ENCODE data around the gene UBE2N.
A peak's percentile ranks its signal among the peaks of the same experiment; 100 is the strongest.

UBE2N gene

DNA sequence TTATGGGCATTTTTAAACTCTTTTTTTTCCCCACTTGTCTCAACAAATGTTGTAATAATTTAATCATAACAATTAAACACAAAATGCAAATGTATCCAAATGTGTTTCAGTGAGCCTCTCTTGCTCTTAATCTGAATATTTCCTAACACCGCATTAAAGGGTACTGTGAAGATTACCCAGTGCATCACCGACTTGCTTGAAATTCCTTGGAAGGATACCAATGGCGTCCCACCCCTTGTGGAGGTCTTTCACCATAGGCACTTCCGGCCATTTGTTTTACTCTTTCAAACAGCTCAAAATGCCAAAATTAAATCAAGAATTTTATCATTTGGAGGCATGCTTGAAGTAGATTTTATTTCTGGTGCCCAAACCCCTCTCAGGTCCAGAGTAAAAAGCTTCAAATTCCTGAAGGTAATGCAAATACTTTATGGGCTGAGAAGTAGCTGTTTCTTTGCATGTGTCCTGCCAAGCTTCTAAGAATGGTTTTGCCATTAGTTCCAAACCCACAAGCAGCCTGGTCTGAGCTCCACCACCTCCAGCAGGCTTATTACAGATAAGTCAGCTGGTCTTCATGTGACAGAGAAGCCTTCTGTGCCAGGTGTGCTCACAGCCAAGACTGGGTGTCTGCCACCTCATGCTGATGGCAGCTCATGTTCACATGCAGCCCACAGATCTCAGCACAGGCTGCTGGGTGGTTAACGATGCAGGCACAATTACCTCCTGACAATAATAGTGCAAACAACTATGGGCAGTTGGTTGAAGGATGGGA lies 80.4 kb downstream of the UBE2N start:
- no peak for FAIRE-seq
- DNase-seq (ENCODE audit: insufficient read length, low spot score): no peak

GRCh38 chr12:93360688-93361087 lies 81.1 kb downstream of the UBE2N start:
- DNase-seq (ENCODE audit: insufficient read length, low spot score) (no peak), FAIRE-seq (no peak)

GRCh38 chr12:93358821-93359220 lies 82.9 kb downstream of the UBE2N start:
- DNase-seq (ENCODE audit: insufficient read length, low spot score) (no peak), FAIRE-seq (no peak)

DNA sequence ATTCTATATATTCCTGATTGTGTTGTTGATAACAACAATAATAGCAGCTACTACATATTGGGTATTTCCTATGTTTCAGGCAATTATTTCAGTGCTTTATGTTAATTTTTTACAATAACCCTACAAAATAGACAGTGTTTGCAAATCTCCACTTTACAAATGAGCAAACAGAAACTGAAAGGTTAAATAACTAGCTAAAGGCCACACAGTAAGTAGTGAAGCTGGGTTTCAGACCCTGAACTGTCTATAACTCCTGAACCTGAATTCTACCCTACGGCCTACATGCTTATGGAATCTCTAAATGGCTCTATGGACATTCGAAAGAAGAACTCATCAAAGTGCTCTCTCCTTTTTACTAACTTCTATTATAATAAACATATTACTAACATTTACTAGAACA lies 83.7 kb downstream of the UBE2N start:
- DNase-seq (ENCODE audit: insufficient read length, low spot score) (no peak), FAIRE-seq (peak; percentile 80)

DNA sequence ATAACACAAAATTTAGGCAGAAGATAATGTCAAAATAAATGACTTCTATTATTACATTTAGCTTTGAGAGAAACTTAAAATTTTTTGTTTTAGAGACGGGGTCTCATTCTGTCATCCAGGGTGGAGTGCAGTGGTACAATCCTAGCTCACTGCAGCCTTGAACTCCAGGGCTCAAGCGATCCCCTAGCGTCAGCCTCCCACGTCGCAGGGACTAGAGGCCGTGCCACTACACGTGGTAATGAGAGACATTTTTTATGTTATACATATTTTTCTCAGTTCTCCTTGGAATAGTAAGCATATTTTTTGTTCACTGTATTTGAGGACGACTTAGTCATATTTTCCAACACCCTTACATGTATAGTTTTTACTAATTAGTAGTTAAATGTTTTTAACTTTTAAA lies 85.5 kb downstream of the UBE2N start:
- FAIRE-seq: no peak
- no peak for DNase-seq (ENCODE audit: insufficient read length, low spot score)

Data from GM19239 (cell line).